NCI-H748 (cell line): Measurements from ENCODE around the gene CREBZF.
A peak's percentile ranks its signal among the peaks of the same experiment; 100 is the strongest.

Experiments used
- DNase-seq: peaks from one replicate; lab custom pipeline; 2025; ENCODE audit not compliant: unreplicated experiment; lab: John Stamatoyannopoulos, UW

Gene CREBZF, protein sequence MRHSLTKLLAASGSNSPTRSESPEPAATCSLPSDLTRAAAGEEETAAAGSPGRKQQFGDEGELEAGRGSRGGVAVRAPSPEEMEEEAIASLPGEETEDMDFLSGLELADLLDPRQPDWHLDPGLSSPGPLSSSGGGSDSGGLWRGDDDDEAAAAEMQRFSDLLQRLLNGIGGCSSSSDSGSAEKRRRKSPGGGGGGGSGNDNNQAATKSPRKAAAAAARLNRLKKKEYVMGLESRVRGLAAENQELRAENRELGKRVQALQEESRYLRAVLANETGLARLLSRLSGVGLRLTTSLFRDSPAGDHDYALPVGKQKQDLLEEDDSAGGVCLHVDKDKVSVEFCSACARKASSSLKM

DNA sequence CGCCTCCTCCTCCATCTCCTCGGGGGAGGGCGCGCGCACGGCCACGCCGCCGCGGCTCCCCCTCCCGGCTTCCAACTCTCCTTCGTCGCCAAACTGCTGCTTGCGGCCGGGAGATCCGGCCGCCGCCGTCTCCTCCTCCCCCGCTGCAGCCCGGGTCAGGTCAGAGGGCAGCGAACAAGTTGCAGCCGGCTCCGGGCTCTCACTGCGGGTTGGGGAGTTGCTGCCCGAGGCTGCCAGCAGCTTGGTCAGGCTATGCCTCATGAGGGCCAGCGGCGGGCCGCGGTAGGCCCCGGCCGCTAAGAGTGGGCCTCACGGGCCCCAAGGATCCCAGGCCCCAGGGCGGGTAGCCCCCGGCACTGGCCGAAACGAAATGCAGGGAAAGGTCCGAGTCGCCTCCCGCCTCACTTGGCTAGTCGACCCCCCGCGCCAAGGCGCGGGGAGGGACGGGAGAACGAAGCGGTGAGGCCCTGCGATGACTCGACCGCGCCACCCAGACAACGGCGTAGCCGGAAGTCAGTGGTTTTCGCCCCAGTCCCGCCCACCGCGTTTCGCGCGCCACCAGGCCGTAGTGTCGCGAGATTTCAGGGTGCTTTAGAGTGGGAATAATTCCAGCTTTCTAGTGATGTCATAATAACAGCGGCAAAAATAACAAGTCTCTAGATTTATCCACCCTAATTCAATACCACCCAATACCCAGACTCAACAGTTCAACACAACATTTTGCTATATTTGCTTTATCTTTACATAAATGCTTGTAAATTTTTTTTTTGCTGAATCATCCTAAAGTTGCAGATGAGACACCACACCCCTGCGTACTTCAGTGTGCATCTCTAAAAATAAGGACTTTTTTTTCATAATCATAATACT is at the start of gene CREBZF:
CREBZF (minus strand) TSS at position 515 of the 867 bp plus-strand sequence; CDS start at position 261, 254 bp downstream.
- DNase-seq = peak; percentile 91

DNA sequence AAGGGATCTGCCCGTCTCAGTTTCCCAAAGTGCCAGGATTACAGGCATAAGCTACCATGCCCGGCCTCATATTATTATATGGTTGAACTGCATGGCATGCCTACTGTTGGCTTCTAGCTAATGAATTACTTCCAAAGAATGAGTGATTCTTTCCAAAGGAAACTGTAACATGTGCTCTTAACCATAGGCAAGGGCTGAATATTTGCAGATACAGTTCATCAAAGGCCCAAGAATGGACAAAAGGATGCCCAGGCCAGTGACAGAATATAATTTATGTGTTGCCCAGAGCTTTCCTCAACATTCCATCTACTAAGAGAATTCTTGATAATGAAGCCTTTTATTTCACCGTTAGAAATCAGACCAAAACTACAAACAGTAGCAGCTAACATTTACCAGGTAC is 48.0 kb upstream of the CREBZF start:
- DNase-seq = no peak

DNA sequence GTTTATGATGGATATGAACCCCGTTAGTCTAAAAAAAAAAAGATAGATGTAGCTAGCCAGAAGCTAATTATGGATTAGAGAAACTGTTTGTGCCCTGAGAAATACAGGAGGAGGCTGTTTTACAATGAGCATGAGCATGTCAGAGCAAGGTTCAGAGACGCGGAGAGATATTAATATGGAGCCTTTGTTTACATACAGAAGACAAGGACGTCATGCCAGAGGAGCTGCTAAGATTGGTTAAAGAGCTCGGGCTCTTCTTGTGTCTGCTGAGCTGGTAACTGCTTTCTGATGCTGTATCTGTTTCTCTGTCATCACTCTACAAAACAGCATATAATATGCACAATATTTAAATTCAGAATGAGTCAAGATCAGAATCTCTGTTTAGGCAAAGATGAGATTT is 46.0 kb upstream of the CREBZF start:
- no peak for DNase-seq

DNA sequence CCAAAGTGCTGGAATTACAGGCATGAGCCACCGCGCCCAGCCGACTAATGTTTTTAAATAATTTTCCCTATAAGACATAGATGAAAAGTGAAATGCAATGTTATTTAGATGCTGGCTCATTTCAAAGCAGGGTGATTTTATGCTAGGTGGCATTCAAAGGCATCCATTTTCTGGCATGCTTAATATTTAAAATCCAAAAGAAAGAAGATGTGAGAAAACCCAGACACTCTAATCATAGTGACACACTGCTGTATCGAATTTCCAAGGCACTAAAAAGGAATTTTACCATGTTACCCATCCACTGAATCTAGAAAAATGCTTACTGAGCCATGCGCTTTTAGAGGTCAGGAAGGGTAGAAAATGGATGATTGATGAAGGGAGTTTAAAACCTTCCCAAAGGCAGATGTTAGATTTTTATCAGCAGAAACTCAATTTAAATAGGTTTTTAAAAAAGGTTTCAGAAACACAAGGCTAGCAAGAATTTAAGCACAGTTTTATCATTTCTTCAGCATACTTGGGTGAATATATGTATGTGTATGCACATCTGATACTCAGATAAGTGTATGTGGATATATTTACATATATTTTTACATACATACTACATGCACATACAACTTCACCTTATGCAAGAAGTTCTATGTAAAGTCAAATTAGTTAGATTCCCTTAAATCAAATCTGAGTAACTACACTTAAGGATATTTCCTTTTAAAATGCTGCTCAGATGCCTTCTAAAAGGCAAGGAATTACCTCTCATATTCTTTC is 45.2 kb upstream of the CREBZF start:
- no peak for DNase-seq

DNA sequence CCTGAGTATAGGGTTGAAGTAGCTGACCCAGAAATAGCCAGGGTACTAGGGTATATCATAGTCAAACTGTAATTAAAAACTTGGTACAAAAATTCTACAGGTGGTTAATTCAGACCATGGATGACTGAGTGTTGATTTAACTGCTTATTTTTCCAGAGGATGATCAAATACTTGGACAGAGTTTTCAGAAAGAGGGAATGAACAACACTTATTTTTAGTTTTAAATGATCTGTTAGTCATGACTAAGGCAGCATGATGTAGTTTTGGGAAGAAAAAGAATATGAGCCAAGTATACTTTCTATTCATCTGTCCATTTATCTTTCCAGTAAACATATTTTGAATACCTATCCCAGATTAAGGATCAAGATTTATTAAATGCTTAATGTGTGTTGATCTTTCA is 40.9 kb upstream of the CREBZF start:
- no peak for DNase-seq

DNA sequence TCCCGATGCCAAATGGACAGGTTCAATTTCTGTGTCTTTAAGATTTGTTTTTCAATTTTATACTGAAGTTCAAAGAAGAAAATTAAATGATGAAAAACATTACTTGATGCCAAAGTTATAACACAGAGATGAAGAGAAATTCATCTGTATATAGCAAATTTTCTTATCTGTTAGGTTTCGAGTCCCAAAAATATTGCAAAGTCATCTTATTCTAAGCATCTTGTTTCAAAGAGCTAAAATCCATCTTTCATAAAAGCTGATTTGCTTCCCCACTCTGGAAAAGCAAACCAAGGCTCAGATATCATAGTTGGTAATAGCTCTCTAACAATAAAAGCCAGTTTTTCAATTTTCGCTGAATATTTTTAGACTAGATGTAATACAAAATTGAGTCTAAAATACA is 40.0 kb upstream of the CREBZF start:
- no peak for DNase-seq

DNA sequence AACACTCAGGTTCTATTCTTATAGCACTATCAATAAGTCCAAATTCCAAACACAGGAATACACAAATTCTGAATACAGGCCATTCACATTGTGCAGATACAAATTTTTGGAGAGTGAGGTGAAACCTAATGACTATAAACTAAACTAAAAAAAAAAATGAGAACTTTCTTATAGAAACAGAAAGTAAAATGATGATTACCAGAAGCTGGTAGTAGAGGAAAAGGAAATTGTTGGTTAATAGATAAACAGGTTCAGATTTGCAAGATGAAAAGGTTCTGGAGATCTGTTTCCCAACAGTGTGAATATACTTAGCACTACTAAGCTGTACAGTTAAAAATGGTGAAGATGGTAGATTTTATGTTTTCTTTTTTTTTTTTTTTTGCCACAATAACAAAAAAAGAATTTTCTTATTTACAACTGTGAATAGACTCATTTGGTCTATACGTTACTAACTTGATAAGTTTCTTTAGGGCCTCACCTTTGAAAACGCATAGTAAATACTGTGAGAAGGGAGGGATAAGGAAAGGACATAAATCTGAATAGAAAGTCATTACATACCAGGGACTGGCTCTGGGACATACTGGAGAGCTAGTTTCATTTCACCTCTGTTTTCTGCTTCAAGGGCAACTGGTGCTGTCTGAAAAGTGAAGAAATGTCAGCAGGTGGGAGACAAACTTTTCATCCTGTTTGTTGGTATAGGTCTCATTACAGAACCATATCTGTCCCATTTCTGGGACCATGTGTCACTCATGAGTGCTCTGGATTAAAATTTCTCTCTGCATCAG is 35.2 kb upstream of the CREBZF start:
- no peak for DNase-seq

DNA sequence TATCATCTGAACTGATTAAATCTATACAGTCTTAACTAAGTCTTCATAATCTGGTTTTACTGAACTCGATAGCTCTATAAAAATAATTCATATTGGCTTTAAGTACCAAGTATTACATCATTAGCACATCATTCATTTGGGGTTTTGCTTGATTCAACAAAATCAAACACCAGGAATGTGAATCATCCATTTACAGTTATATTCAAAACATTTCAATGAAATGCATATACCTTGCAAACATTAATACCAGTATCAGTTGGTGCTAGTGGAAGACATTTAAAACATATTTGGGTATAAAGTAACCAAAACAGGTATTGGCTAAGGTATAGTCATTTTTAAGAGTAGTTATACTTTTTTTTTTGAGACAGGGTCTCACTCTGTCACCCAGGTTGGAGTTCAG is 33.3 kb upstream of the CREBZF start:
- DNase-seq = no peak

DNA sequence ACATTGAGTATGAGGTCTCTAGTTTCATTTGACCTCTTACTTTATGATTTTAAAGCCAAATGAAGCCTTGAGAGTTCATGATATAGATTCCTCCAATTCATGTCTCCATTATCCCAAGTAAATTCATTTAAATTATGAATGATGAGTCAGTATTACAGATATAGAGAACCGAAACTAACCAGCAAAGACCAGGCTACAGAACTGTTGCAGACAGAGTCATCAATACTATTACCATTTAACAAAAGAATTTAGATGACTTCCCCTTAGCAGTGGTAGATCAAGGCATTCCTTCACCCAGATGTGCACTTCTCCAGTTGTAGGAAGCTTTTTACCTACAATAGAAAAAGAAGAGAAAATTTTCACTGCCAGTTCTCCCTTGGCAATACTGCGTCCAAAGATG is 32.8 kb upstream of the CREBZF start:
- DNase-seq = no peak

DNA sequence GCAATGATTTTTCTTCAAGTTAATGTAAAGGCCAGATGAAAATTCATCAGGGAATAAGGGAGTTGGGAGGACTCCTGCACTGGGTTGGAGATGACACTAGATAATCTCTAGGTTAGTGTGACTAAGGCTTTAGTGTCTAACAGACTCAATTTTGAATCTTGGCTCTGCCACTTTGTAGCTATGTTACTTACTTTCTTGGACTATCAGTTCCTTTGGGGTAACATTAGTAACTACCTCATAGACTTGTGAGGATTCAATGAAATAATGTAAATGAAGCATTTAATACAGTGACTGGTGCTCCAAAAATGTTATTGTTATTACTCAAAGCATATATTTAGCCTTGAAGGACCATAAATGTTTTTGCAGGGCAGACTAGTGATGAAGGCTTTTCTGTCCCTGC is 30.6 kb upstream of the CREBZF start:
- no peak for DNase-seq

DNA sequence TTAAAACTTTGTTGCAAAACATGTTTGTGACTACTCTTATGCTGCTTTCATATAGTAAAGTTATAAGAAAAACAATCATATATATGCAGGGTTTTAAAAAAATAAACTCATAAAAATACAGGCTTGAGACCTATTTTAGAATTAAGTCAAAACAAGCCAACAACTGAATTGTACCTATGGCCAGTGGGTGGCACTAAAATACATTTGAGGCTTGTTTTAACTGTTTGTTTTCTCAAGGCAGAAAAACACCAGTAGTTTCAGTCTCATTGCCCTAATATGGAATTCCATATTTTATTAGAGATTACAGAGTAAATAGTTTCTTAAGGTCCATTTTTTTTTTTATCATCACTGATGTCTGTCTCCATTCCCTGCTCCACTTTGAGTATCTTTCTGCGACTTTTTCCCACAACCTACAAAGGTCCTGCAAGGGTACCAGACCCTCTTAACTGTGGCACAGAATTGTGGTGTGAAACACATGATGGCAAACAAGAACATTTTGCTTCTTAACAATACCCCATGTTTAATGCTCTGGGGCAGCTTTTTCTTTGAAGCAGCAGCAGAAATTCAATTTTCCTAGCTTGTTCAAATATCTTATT is 29.6 kb upstream of the CREBZF start:
- DNase-seq = peak; percentile 17

DNA sequence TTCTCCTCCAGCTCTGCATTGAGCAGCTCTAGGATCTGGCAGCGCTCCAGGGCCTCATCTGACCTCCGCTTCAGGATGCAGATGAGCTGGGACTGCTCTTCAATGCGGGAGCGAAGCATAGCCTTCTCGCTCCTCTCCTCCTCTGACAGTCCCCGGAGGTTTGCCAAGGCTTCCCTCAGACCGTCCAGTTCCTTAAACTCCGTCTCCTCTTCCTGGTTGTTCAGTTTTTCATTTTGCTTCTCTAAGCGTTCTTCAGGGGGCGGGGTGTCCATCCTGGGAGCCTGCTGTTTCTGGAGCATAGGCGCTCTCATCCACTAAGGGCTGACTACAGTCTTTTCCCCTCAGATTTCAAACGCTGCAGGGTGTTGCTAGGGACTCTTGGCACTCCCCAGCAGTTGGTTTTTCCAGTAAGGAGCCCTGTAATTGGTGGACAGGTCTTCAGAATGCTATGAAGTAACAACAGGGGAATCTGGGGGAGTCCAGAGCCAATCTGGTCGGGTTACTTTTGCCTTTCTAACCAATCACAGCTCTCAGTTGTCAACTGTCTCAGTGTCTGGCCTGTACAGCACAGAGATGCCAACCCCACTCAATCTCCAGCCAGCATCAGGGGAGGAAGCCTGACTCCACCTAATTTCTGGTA is 21.0 kb upstream of the CREBZF start, which contains the start of gene CCDC89:
CCDC89 (minus strand) TSS at position 376 of the 640 bp plus-strand sequence; CDS start at position 311, 65 bp downstream.
- peak; percentile 94 for DNase-seq

DNA sequence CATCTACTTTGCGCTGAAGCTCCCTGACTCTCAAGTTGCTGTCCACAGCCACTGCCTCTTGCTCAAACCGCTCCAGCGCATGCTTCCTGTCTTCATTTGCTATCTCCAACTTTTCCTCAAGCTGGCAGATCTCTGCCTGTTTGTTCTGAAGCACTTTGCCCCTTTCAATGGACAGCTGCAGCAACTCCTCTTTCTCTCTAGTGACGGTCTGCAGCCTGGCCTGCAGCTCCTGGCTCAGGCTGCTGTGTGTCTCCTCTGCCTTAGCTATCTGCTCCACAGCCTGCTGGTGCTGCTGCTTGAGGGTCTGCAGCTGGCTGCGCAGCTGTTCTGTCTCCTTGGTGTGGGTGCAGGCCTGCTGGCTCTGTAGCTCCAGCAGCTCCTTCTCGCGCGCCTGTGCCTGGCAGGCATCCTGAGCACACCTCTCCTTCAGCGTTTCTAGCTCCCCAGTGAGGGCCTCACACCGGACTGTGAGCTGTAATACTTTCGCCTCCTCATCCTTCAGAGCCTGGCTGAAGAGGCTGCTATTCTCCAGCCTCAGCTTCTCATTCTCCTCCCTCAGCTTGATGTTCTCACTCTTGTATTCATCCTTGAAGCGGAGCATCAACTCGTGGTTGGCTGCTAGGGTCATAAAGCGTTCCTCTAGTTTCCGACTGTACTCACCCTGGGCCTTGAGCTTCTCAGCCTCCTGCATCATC is 20.3 kb upstream of the CREBZF start:
- peak; percentile 35 for DNase-seq

DNA sequence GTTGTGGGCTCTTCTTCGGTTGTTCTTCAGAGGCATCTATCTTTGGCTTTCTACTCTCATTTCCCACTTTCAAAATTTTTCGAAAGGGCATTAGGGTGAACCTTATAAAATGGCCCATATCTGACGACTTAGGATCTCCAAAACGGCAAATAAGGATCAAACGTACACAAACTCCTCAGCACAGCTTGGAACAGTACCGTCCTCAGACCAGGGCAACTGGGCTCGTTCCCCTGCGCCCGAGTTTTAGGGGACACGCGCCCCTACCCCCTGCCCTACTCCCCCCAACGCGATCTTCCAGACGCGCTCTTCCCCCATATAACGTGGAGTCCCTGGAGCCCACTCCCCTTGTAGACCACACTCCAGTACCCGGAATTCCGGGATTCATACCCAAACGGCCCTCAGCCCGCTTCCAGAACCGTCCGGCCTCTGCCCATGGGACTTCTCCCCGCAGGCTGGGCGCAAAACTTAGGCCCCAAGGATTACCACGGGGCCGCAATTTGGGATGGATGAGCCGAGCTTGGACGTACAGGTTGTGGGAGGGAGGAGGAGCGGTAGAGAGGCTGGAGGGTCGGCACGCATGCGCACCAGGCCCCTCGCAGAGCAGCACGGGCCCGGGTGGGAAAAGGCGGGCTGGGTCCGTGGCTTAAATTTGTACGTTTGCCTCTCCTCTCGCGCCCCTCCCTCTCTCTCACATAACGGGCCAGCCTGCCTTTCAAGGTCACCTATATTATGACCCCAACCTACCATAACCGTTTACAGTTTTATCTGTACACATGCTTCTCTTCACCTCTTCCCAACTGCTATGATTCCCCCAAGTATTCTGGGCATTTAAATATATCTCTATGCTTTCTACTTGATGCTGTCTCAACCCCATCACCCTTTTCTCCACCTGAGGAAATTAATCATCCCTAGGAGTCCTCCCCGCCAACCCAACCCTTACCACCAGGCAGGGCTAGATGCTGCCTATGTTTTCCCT is 17.7 kb upstream of the CREBZF start:
- DNase-seq = peak; percentile 75

DNA sequence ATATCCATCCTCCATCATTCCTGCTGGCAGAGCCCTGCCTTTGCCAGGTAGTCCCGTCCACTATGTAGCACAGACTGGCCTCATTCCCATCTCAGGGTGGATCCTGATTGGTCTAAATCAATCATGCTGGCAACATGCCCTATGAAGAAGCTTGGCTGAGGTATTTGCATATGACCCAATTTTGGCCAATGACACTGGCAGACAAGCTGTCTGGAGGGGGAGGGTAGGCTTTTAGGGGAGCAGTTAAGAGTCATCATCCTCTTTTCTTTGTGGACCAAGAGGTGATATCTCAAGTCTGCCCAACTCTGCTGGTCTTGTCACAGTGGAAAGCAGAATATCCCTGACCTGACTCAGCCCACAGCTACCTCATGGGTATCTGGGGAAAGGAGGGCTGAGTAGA is 16.0 kb upstream of the CREBZF start:
- DNase-seq = peak; percentile 6

DNA sequence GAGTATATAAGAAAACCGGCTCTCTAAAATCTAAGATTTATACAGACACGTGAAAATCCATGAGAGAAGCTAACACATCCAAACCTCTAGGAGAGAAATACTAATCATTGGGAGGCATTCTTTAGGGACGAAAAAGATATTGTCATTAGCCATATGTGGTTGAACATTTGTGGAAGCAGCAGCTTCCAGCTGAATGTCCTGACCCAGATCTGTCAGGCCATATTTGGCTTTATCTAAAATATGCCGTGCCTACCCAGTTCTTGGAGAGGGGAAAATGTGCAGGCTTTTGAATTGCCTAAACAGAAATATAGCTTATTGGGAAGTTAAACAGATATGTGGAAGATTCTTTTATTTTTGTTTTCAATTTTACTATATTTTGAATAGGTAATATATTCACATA is 14.6 kb upstream of the CREBZF start:
- no peak for DNase-seq

DNA sequence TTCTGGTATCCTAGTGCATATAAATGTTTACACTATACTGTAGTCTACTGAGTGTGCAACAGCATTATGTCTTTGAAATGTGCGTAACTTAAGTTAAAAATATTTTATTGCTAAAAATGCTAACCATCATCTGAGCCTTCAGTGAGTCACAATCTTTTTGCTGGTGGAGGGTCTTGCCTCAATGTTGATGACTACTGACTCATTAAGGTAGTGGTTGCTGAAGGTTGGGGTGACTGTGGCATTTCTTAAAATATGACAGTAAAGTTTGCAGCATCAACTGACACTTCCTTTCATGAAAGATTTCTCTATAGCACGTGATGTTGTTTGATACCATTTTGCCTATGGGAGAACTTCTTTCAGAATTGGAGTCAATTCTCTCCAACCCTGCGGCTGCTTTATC is 8.5 kb upstream of the CREBZF start:
- DNase-seq = no peak
